Measurements from ENCODE around the gene B3GNT3. TPM values are rescaled to one million over a fixed set of nuclear protein-coding genes. Genes with fewer than 3 reads are reported as not detected.
A peak's percentile ranks its signal among the peaks of the same experiment; 100 is the strongest.

Gene B3GNT3
- total and polyA plus RNA-seq, 2 of the 13 experiments (the other 11 are each of a cell fraction or from before 2014, with no cell fraction given) = 0.86 to 4.0 TPM

GRCh38 chr19:17859533-17860330 is 64.8 kb downstream of the B3GNT3 start, which contains the start of gene RPL18A (continued):
- peak; percentile 94 for TF ChIP-seq SUZ12 (IDR thresholded peaks at IDR 0.05; ENCODE audit: low read depth, low read length)
- peak; percentile 38; the same call in 1 of the 2 replicates for TF ChIP-seq RXRA (CRISPR knock-in tag; IDR thresholded peaks at IDR 0.05)
- TF ChIP-seq THRA (CRISPR knock-in tag; IDR thresholded peaks at IDR 0.05; ENCODE audit: borderline replicate concordance) = peak; percentile 1; the same call in 1 of the 2 replicates
- TF ChIP-seq ZNF619 (CRISPR knock-in tag; IDR thresholded peaks at IDR 0.05) = peak; percentile 68; the same call in 1 of the 2 replicates
- TF ChIP-seq NFAT5 (CRISPR knock-in tag; IDR thresholded peaks at IDR 0.05) = peak; percentile 59
- TF ChIP-seq SP4 (CRISPR knock-in tag; IDR thresholded peaks at IDR 0.05) = peak; percentile 89
- TF ChIP-seq NFKBIZ (CRISPR knock-in tag; IDR thresholded peaks at IDR 0.05) = peak; percentile 17; the same call in 1 of the 2 replicates
- TF ChIP-seq ZNF180 (CRISPR knock-in tag; IDR thresholded peaks at IDR 0.05; ENCODE audit: borderline replicate concordance, low read depth) = no peak
- TF ChIP-seq MIER3 (CRISPR knock-in tag; IDR thresholded peaks at IDR 0.05; ENCODE audit: borderline replicate concordance) = peak; percentile 86
- peak; percentile 13; the same call in 1 of the 2 replicates for TF ChIP-seq TFDP1 (CRISPR knock-in tag; IDR thresholded peaks at IDR 0.05; ENCODE audit: borderline replicate concordance)
- peak; percentile 61 for TF ChIP-seq UBTF (CRISPR knock-in tag; IDR thresholded peaks at IDR 0.05)
- peak; percentile 100 for TF ChIP-seq TAF1 (CRISPR knock-in tag; IDR thresholded peaks at IDR 0.05)
- no peak for TF ChIP-seq HOMEZ (CRISPR knock-in tag; IDR thresholded peaks at IDR 0.05; ENCODE audit: low read depth)
- TF ChIP-seq IRF1 (CRISPR knock-in tag; IDR thresholded peaks at IDR 0.05; ENCODE audit: low read depth) = no peak
- peak; percentile 77 for TF ChIP-seq SALL1 (CRISPR knock-in tag; IDR thresholded peaks at IDR 0.05)
- TF ChIP-seq PTBP1 (IDR thresholded peaks at IDR 0.05; ENCODE audit: low read depth, low read length, poor library complexity, severe bottlenecking) = no peak

Measured in HepG2 (cell line).